GM19467 (cell line): Measurements from ENCODE around the gene MSL3B.
"Not testable (repeated sequence)": the region's sequence is repeated elsewhere in the genome, so short reads cannot be mapped to it uniquely, and the experiment has no call there.

Experiments used
- ATAC-seq: cut with Tn5 transposase; IDR thresholded peaks from one replicate; pipeline ENCODE4 v1.9.1; 2021; ENCODE audit warnings: mild to moderate bottlenecking, moderate library complexity; ENCODE audit not compliant: unreplicated experiment

MSL3B gene

GRCh38 chr2:233867993-233868532 lies at the start of gene MSL3B:
TSS of gene MSL3B (minus strand) at chr2:233868386.
- peak; percentile 63 for ATAC-seq

GRCh38 chr2:233917116-233917515 lies 48.9 kb upstream of the MSL3B start, which contains the start of gene TRPM8:
TSS of gene TRPM8 (plus strand) at chr2:233917373. CDS start at chr2:233926538, 9,165 bp downstream.
- ATAC-seq: no peak

GRCh38 chr2:233915128-233915527 lies 46.9 kb upstream of the MSL3B start:
- ATAC-seq: no peak

- no peak for ATAC-seq
Observed at GRCh38 chr2:233912691-233913423, 44.7 kb upstream of the MSL3B start.

- ATAC-seq: no peak
Observed at GRCh38 chr2:233907627-233908026, 39.4 kb upstream of the MSL3B start.

GRCh38 chr2:233905945-233906344 lies 37.8 kb upstream of the MSL3B start:
- ATAC-seq: no peak

GRCh38 chr2:233901884-233902283 lies 33.7 kb upstream of the MSL3B start:
- ATAC-seq: no peak

GRCh38 chr2:233901367-233901766 lies 33.2 kb upstream of the MSL3B start:
- ATAC-seq: no peak

- not testable (repeated sequence) for ATAC-seq
Observed at GRCh38 chr2:233896253-233896652, 28.1 kb upstream of the MSL3B start.

- no peak for ATAC-seq
Observed at GRCh38 chr2:233892793-233893192, 24.6 kb upstream of the MSL3B start.

- ATAC-seq: no peak
Observed at GRCh38 chr2:233882353-233882752, 14.2 kb upstream of the MSL3B start.

- ATAC-seq: not testable (repeated sequence)
Observed at GRCh38 chr2:233872125-233872524, 3.9 kb upstream of the MSL3B start.

GRCh38 chr2:233871432-233871831 lies 3.2 kb upstream of the MSL3B start:
- ATAC-seq: no peak

- no peak for ATAC-seq
Observed at GRCh38 chr2:233866479-233866878, 1.7 kb downstream of the MSL3B start.

GRCh38 chr2:233865838-233866237 lies 2.3 kb downstream of the MSL3B start:
- ATAC-seq: no peak

- no peak for ATAC-seq
Observed at GRCh38 chr2:233862261-233862768, 5.9 kb downstream of the MSL3B start.

GRCh38 chr2:233858331-233858730 lies 9.9 kb downstream of the MSL3B start:
- ATAC-seq: no peak

- no peak for ATAC-seq
Observed at GRCh38 chr2:233857511-233858141, 10.6 kb downstream of the MSL3B start.

- ATAC-seq: no peak
Observed at GRCh38 chr2:233856184-233856583, 12.0 kb downstream of the MSL3B start.

GRCh38 chr2:233855345-233855744 lies 12.8 kb downstream of the MSL3B start:
- ATAC-seq: no peak

- peak; percentile 94 for ATAC-seq
Observed at GRCh38 chr2:233854241-233854981, 13.8 kb downstream of the MSL3B start, which contains the start of gene HJURP. TSS of gene HJURP (minus strand) at chr2:233854535. CDS start at chr2:233854500, 35 bp downstream.
